Lower lobe of right lung (tissue), 2 donors: ENCODE measurements around the gene LHX4. TPM values are rescaled to one million over a fixed set of nuclear protein-coding genes. Genes with fewer than 3 reads are reported as not detected.

Source experiments
- ATAC-seq, 2 donors: fragments of 200-7000 bp; cut with Tn5 transposase; one replicate each; pipeline ENCODE4 v1.9.1; 2020 to 2022; ENCODE audit warnings: mild to moderate bottlenecking in 2 of 2, moderate library complexity in 2 of 2
- DNase-seq: peaks from one replicate; pipeline ENCODE4 v3.0.0-alpha.2; 2020
- H3K27ac ChIP-seq: fragments of 200-600 bp; one replicate; pipeline ENCODE4 v1.8.0; 2022
- H3K27me3 ChIP-seq: fragments of 200-600 bp; one replicate; pipeline ENCODE4 v1.8.0; 2022; ENCODE audit warnings: low read depth
- H3K36me3 ChIP-seq: fragments of 200-600 bp; one replicate; pipeline ENCODE4 v1.8.0; 2022; ENCODE audit warnings: mild to moderate bottlenecking
- H3K4me1 ChIP-seq: fragments of 200-600 bp; one replicate; pipeline ENCODE4 v1.8.0; 2022
- H3K4me3 ChIP-seq: fragments of 200-600 bp; one replicate; pipeline ENCODE4 v1.8.0; 2022; ENCODE audit warnings: mild to moderate bottlenecking
- H3K9me3 ChIP-seq: fragments of 200-600 bp; one replicate; pipeline ENCODE4 v1.8.0; 2022
- CTCF ChIP-seq: fragments of 200-600 bp; IDR thresholded peaks from one replicate; pipeline ENCODE4 v1.8.0; 2022; ENCODE audit warnings: antibody characterized with exemption, mild to moderate bottlenecking
- intact Hi-C: fragments of 100-400 bp; cut with DNase I; formaldehyde crosslinking; loops from one replicate; pipeline ENCODE4 v1.11.0; 2022
- total RNA-seq: library from RNA; stranded (reverse); fragmentation: NEBNext Ultra II Directional; extraction: Animal tissue kit (Norgen Biotek cat#: 25700); gene quantifications from one replicate; pipeline ENCODE4 v1.2.1, GENCODE V29; 2021
- donor health status: DM: no; HTN: yes; CAD: no; lungs with severe emphysema.

Gene LHX4
- total RNA-seq, 1 donor from 2014 or later, result not detected

DNA sequence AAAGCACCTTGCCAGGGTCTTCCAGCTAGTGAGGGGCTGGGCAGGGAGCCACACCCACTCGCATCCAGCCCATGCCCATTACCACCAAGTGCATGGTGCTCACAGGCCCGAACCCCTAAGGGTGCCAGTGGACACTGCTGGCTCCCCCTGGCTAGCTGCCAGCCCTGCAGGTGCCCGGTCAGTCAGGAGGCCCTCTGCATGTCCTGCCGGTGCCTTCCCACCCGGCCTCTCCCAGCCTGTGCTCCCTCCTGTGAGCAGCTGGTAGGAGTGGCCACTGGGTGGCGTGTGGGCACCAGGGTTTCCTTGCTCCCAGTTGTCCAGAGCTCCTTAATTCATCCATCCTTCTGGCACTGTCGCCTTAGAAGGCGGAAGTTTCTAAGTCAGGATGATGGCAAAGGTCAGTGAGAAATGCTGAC is 42.0 kb upstream of the LHX4 start:
- no peaks in the 10 kb centered on the region for H3K27me3 ChIP-seq
- H3K36me3 ChIP-seq, result peaks cover 99% of the 10 kb centered on the region
- DNase-seq, result no peak
- no peak overlapping the region for H3K4me3 ChIP-seq
- peak; percentile 46 to 56 for ATAC-seq
- intact Hi-C loops, result no loop called here
- no peak overlapping the region for H3K27ac ChIP-seq
- H3K9me3 ChIP-seq, result no peaks in the 10 kb centered on the region
- TF ChIP-seq CTCF, result peak; percentile 41
- no peaks in the 10 kb centered on the region for H3K4me1 ChIP-seq

DNA sequence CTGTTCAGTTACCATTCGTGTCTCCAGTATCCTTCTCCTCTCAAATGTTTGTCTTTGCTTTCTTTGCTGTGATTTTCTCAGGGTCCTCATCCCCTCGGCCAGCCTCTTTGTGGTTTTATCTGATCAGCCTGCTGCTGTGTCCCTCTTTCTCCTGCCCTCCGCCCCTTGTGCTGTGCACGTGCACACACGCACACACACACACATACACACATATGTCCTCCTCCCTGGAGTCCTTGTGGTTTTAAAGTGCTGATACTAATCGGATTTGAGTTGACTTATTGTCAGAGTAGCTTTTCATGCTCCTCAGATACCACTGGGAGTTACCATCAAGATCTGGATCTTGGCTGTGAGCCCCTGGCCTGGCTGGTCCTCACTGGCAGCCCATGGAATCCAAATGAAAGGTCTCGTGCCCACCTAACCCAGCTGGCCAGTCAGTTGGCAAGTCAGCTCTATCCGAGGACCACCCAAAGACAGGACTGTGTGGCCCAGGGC is 41.3 kb upstream of the LHX4 start:
- ATAC-seq (no peak), DNase-seq (no peak)
- Histone ChIP-seq H3K9me3 (no peaks in the 10 kb centered on the region), H3K36me3 (peaks cover 97% of the 10 kb centered on the region), H3K27me3 (no peaks in the 10 kb centered on the region), H3K27ac (no peak overlapping the region), H3K4me3 (no peak overlapping the region), H3K4me1 (no peaks in the 10 kb centered on the region)
- intact Hi-C loops, result no loop called here
- TF ChIP-seq CTCF, result no peak

- Histone ChIP-seq H3K36me3 (peaks cover 95% of the 10 kb centered on the region), H3K9me3 (no peaks in the 10 kb centered on the region), H3K27me3 (no peaks in the 10 kb centered on the region), H3K4me1 (no peaks in the 10 kb centered on the region), H3K27ac (no peak overlapping the region), H3K4me3 (no peak overlapping the region)
- no peak for TF ChIP-seq CTCF
- ATAC-seq (no peak), DNase-seq (no peak)
- intact Hi-C loops, result no loop called here
These were observed 40.0 kb upstream of the LHX4 start for GRCh38 chr1:180190091-180190490.

- no peaks in the 10 kb centered on the region for H3K9me3 ChIP-seq
- TF ChIP-seq CTCF, result no peak
- peaks cover 95% of the 10 kb centered on the region for H3K36me3 ChIP-seq
- no peak for ATAC-seq
- no peaks in the 10 kb centered on the region for H3K4me1 ChIP-seq
- no peaks in the 10 kb centered on the region for H3K27me3 ChIP-seq
- no peak for DNase-seq
- H3K27ac ChIP-seq, result no peak overlapping the region
- no peak overlapping the region for H3K4me3 ChIP-seq
- intact Hi-C loops, result no loop called here
These were observed 37.9 kb upstream of the LHX4 start for GRCh38 chr1:180192172-180192571.

GRCh38 chr1:180193141-180194047 is 36.7 kb upstream of the LHX4 start:
- no peak overlapping the region for H3K27ac ChIP-seq
- intact Hi-C loops, result no loop called here
- no peak for DNase-seq
- ATAC-seq, result no peak
- no peaks in the 10 kb centered on the region for H3K9me3 ChIP-seq
- H3K27me3 ChIP-seq, result no peaks in the 10 kb centered on the region
- no peak overlapping the region for H3K4me3 ChIP-seq
- peaks cover 95% of the 10 kb centered on the region for H3K36me3 ChIP-seq
- TF ChIP-seq CTCF, result no peak
- no peaks in the 10 kb centered on the region for H3K4me1 ChIP-seq
